Activated T-cell treated with anti-CD3 and anti-CD28 coated beads, Interleukin-2, amount 50 U/mL, for 24 hours (primary cell): Measurements from ENCODE around the gene ITPR1.

ENCODE experiments used
- DNase-seq: peaks from one replicate; pipeline ENCODE4 v3.0.0-alpha.2; 2020
- H3K27ac Mint-ChIP-seq: 2 replicates; pipeline ENCODE4 v1.8.0; 2020; ENCODE audit warnings: mild to moderate bottlenecking, mixed read lengths
- H3K27me3 Mint-ChIP-seq: 2 replicates; pipeline ENCODE4 v1.8.0; 2020; ENCODE audit warnings: mixed read lengths
- H3K36me3 Mint-ChIP-seq: 2 replicates; pipeline ENCODE4 v1.8.0; 2020; ENCODE audit warnings: low read depth, mixed read lengths
- H3K4me1 Mint-ChIP-seq: 2 replicates; pipeline ENCODE4 v1.8.0; 2020; ENCODE audit warnings: low read depth, mixed read lengths
- H3K4me3 Mint-ChIP-seq: 2 replicates; pipeline ENCODE4 v1.8.0; 2020; ENCODE audit warnings: mild to moderate bottlenecking, moderate library complexity, mixed read lengths
- H3K9me3 Mint-ChIP-seq: 2 replicates; pipeline ENCODE4 v1.8.0; 2020; ENCODE audit warnings: mixed read lengths

Gene ITPR1

GRCh38 chr3:4471907-4472306, 21.2 kb upstream of the ITPR1 start:
- H3K4me1 Mint-ChIP-seq, result peaks cover 22% of the 10 kb centered on the region
- DNase-seq, result no peak
- H3K27ac Mint-ChIP-seq, result no peak overlapping the region
- no peak overlapping the region for H3K4me3 Mint-ChIP-seq
- H3K27me3 Mint-ChIP-seq, result peaks cover 24% of the 10 kb centered on the region
- no peaks in the 10 kb centered on the region for H3K9me3 Mint-ChIP-seq
- no peaks in the 10 kb centered on the region for H3K36me3 Mint-ChIP-seq

GRCh38 chr3:4472312-4472711, 20.8 kb upstream of the ITPR1 start:
- Mint-ChIP-seq H3K27ac (no peak overlapping the region), H3K27me3 (peaks cover 27% of the 10 kb centered on the region), H3K36me3 (no peaks in the 10 kb centered on the region), H3K4me3 (no peak overlapping the region), H3K4me1 (peaks cover 20% of the 10 kb centered on the region), H3K9me3 (no peaks in the 10 kb centered on the region)
- no peak for DNase-seq

DNA sequence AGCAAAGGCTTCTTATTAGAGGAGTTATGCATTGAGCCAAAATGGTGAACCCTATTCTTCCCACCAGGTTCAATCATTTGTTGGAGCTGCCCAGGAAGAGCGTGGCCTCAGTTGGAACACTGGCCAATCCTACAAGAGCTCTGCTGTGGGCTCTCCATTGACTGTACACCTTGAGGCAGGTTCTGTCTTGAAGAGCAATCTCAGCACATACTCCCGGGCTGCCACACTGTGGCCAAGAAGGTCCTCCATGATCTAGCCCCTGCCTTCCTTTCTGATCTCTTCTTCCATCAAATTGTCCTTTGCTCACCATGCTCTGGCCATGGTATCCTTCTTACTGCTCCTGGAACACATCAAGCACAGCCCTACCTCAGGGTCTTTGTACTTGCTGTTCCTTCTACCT, 20.4 kb upstream of the ITPR1 start:
- H3K27me3 Mint-ChIP-seq, result peaks cover 27% of the 10 kb centered on the region
- peaks cover 16% of the 10 kb centered on the region for H3K4me1 Mint-ChIP-seq
- no peak overlapping the region for H3K4me3 Mint-ChIP-seq

DNA sequence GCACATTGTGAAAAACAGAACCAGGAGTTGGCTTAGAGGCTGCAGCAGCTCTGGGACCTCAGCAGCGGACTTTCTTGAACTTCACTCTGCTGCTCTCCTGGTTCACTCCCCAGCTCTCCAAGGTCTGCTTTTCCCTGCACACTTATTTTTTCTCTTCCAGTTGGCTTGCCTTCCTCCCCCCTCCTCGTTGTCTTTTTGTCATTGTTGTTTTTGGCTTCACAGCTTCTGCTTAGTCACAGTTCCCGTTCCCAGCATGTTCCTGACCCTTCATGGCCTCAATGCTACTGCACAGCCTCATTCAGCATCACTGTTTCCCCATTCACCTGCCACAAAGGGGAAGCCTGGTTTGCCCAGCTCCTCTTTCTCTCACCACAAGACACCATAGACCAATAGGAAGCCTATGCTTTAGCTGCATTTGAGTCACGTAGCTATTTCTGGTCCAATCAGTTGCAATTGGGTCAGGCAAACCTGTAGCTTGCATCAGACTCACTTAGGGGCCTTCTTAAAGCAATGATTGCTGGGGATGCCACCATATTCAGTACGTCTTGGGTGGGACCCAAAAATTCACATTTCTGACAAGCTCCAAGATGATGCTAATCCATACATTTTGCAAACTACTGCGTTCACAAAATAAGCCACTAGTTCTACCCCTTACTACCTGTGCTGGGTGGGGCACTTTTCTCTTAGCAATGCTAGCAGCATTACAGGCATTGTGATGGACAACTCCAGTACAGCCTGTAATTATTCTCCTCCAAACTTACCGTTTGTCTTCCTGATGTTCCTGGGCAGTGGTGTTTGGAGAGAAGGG, 18.3 kb upstream of the ITPR1 start:
- DNase-seq, result no peak
- Mint-ChIP-seq H3K4me1 (peaks cover 16% of the 10 kb centered on the region), H3K9me3 (no peaks in the 10 kb centered on the region), H3K27ac (peak overlapping the region; percentile 74), H3K27me3 (peaks cover 33% of the 10 kb centered on the region), H3K36me3 (no peaks in the 10 kb centered on the region), H3K4me3 (peak overlapping the region; percentile 21)

More for the DNA sequence above, 20.4 kb upstream of the ITPR1 start:
- H3K36me3 Mint-ChIP-seq, result no peaks in the 10 kb centered on the region
- H3K27ac Mint-ChIP-seq, result no peak overlapping the region
- no peak for DNase-seq
- no peaks in the 10 kb centered on the region for H3K9me3 Mint-ChIP-seq

- DNase-seq, result no peak
- peaks cover 16% of the 10 kb centered on the region for H3K4me1 Mint-ChIP-seq
- no peak overlapping the region for H3K27ac Mint-ChIP-seq
- H3K36me3 Mint-ChIP-seq, result no peaks in the 10 kb centered on the region
- H3K4me3 Mint-ChIP-seq, result no peak overlapping the region
- H3K27me3 Mint-ChIP-seq, result peaks cover 33% of the 10 kb centered on the region
- H3K9me3 Mint-ChIP-seq, result no peaks in the 10 kb centered on the region
Measured at GRCh38 chr3:4475804-4476203, 17.3 kb upstream of the ITPR1 start.

GRCh38 chr3:4476496-4476895, 16.7 kb upstream of the ITPR1 start:
- Mint-ChIP-seq H3K4me3 (no peak overlapping the region), H3K36me3 (no peaks in the 10 kb centered on the region), H3K27me3 (peaks cover 33% of the 10 kb centered on the region), H3K4me1 (peaks cover 16% of the 10 kb centered on the region), H3K27ac (no peak overlapping the region), H3K9me3 (no peaks in the 10 kb centered on the region)
- DNase-seq, result no peak

GRCh38 chr3:4478261-4478660, 14.9 kb upstream of the ITPR1 start:
- H3K4me1 Mint-ChIP-seq, result peaks cover 16% of the 10 kb centered on the region
- H3K9me3 Mint-ChIP-seq, result no peaks in the 10 kb centered on the region
- H3K27ac Mint-ChIP-seq, result no peak overlapping the region
- peaks cover 23% of the 10 kb centered on the region for H3K27me3 Mint-ChIP-seq
- H3K4me3 Mint-ChIP-seq, result no peak overlapping the region
- no peaks in the 10 kb centered on the region for H3K36me3 Mint-ChIP-seq
- no peak for DNase-seq

- Mint-ChIP-seq H3K36me3 (peaks cover 37% of the 10 kb centered on the region), H3K4me3 (peak overlapping the region; percentile 93), H3K9me3 (no peaks in the 10 kb centered on the region), H3K4me1 (peaks cover 39% of the 10 kb centered on the region), H3K27ac (no peak overlapping the region), H3K27me3 (peaks cover 6% of the 10 kb centered on the region)
- no peak for DNase-seq
Measured at GRCh38 chr3:4491855-4492207, 1.3 kb upstream of the ITPR1 start.

DNA sequence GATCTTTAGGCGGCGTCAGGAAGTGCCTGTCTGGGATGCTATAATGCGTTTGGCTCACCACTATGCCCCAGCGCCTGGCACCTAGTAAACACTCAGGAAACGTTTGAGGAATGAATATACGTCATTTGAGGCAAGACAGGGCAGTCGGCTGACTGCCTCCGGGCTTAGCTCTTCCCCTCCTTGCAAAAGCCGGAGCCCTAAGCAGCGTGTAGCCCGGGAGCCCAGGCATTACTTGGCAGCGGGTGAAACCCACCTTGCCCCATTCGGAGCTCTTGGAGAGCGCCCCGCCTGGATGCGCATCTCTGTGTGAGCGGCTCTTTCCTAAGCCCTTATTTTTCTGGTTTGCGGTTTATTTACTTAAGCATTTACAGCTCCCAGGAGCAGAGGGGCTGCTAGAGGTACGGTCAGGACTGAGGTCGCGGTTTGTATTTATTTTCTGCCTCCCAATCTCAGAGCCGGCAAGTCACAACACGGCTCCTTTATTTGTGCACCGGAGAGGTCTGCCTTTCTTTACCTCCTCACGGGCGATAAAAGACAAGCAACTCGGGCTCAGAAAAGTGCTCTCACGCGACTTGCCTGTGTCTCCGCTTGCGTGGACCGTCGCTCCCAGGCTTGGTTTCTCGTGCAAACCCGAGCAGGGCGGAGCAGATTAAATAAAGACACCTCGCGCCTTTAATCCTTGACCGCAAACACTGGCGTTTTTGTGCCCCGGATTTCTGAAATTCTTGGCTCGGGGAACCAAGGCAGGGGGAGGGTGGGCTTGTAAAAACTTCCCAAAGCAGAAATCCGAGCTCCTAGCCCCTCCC, 737 bp upstream of the ITPR1 start:
- H3K4me1 Mint-ChIP-seq, result peaks cover 45% of the 10 kb centered on the region
- H3K4me3 Mint-ChIP-seq, result peak overlapping the region; percentile 93
- H3K27me3 Mint-ChIP-seq, result peaks cover 6% of the 10 kb centered on the region
- peak overlapping the region; percentile 91 for H3K27ac Mint-ChIP-seq
- H3K36me3 Mint-ChIP-seq, result peaks cover 43% of the 10 kb centered on the region
- peak; percentile 60 for DNase-seq
- no peaks in the 10 kb centered on the region for H3K9me3 Mint-ChIP-seq

- Mint-ChIP-seq H3K36me3 (peaks cover 58% of the 10 kb centered on the region), H3K9me3 (no peaks in the 10 kb centered on the region), H3K27ac (peak overlapping the region; percentile 91), H3K27me3 (peaks cover 6% of the 10 kb centered on the region), H3K4me1 (peaks cover 51% of the 10 kb centered on the region), H3K4me3 (peak overlapping the region; percentile 93)
- DNase-seq, result peak; percentile 54
Measured at GRCh38 chr3:4493941-4494894, 1.1 kb downstream of the ITPR1 start.

DNA sequence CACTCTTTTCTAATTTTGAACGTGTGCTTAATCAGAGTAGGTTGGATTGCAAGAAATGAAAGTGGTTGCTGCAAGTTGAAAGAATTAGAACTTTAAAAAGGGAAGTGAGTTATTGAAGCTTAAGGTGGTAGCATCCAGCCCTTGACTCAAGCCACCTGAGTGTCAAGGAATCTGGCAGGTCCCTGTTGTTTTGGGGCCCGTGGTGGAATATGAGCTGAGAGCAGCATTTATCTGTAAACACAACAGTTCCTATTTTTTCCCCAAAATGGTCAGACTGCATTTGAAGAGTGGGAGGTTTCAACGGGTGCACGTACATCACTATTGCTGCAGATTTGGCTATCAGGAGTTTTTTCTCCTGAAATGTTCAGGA, 1.7 kb downstream of the ITPR1 start:
- peaks cover 51% of the 10 kb centered on the region for H3K4me1 Mint-ChIP-seq
- peaks cover 63% of the 10 kb centered on the region for H3K36me3 Mint-ChIP-seq
- peak overlapping the region; percentile 91 for H3K27ac Mint-ChIP-seq
- H3K9me3 Mint-ChIP-seq, result no peaks in the 10 kb centered on the region
- no peak for DNase-seq
- peak overlapping the region; percentile 93 for H3K4me3 Mint-ChIP-seq
- peaks cover 6% of the 10 kb centered on the region for H3K27me3 Mint-ChIP-seq

- Mint-ChIP-seq H3K4me3 (peak overlapping the region; percentile 93), H3K36me3 (peaks cover 69% of the 10 kb centered on the region), H3K4me1 (peaks cover 51% of the 10 kb centered on the region), H3K27me3 (peaks cover 6% of the 10 kb centered on the region), H3K9me3 (no peaks in the 10 kb centered on the region), H3K27ac (peak overlapping the region; percentile 22)
- no peak for DNase-seq
Measured at GRCh38 chr3:4495294-4496086, 2.3 kb downstream of the ITPR1 start.

- Mint-ChIP-seq H3K4me1 (peaks cover 49% of the 10 kb centered on the region), H3K4me3 (peak overlapping the region; percentile 93), H3K36me3 (peaks cover 75% of the 10 kb centered on the region), H3K9me3 (no peaks in the 10 kb centered on the region), H3K27ac (peak overlapping the region; percentile 22), H3K27me3 (peaks cover 3% of the 10 kb centered on the region)
- no peak for DNase-seq
Measured at GRCh38 chr3:4496087-4496452, 2.9 kb downstream of the ITPR1 start.
